Trophoblast cell (in vitro differentiated cells and primary cell): ENCODE results near the gene JARID2.

Experiments used
- DNase-seq, 2 donors: peaks; one replicate each; pipeline ENCODE4 v3.0.0-alpha.2; 2016
- H2AFZ ChIP-seq: 2 replicates; pipeline ENCODE4 v1.6.1; 2013; ENCODE audit warnings: low read length, moderate library complexity, mild to moderate bottlenecking; ENCODE audit not compliant: insufficient read depth, poor library complexity
- H2AK5ac ChIP-seq: 2 replicates; pipeline ENCODE4 v1.6.1; 2013; ENCODE audit warnings: mild to moderate bottlenecking, low read length
- H2BK120ac ChIP-seq: 2 replicates; pipeline ENCODE4 v1.6.1; 2013; ENCODE audit warnings: low read length, mild to moderate bottlenecking, moderate library complexity; ENCODE audit not compliant: insufficient read depth, poor library complexity
- H2BK12ac ChIP-seq: 2 replicates; pipeline ENCODE4 v1.6.1; 2013; ENCODE audit warnings: mild to moderate bottlenecking, low read length, moderate library complexity
- H2BK5ac ChIP-seq: 2 replicates; pipeline ENCODE4 v1.6.1; 2013; ENCODE audit warnings: low read length, low read depth, moderate library complexity, mild to moderate bottlenecking; ENCODE audit not compliant: poor library complexity
- H3K14ac ChIP-seq: 2 replicates; pipeline ENCODE4 v1.6.1; 2013; ENCODE audit warnings: mild to moderate bottlenecking, low read length
- H3K18ac ChIP-seq: 2 replicates; pipeline ENCODE4 v1.6.1; 2013; ENCODE audit warnings: mild to moderate bottlenecking, low read length
- H3K23ac ChIP-seq: 2 replicates; pipeline ENCODE4 v1.6.1; 2013; ENCODE audit warnings: low read length
- H3K27ac ChIP-seq: 2 replicates; pipeline ENCODE4 v1.5.1; 2013; ENCODE audit warnings: low read depth, mild to moderate bottlenecking, inconsistent platforms, low read length, moderate library complexity
- H3K27me3 ChIP-seq: 2 replicates; pipeline ENCODE4 v1.6.1; 2013; ENCODE audit warnings: inconsistent platforms, mild to moderate bottlenecking, low read length, moderate library complexity; ENCODE audit not compliant: insufficient read depth
- H3K36me3 ChIP-seq, 2 experiments: 1 replicate in 1 of 2; 2 replicates in 1 of 2; pipeline ENCODE4 v1.6.1; 2013; ENCODE audit warnings: low read length in 2 of 2, mild to moderate bottlenecking in 2 of 2, moderate library complexity in 1 of 2; ENCODE audit not compliant: insufficient read depth in 2 of 2, control insufficient read depth in 1 of 2
- H3K4ac ChIP-seq: 2 replicates; pipeline ENCODE4 v1.6.1; 2013; ENCODE audit warnings: low read depth, mild to moderate bottlenecking, low read length, moderate library complexity
- H3K4me1 ChIP-seq, 2 experiments: 1 replicate in 1 of 2; 2 replicates in 1 of 2; pipeline ENCODE4 v1.6.1; 2013; ENCODE audit warnings: low read length in 2 of 2, mild to moderate bottlenecking in 2 of 2, moderate library complexity in 1 of 2; ENCODE audit not compliant: insufficient read depth in 2 of 2, control insufficient read depth in 1 of 2
- H3K4me2 ChIP-seq: 2 replicates; pipeline ENCODE4 v1.6.1; 2013; ENCODE audit warnings: inconsistent platforms, mild to moderate bottlenecking, low read length, moderate library complexity
- H3K4me3 ChIP-seq: 2 replicates; pipeline ENCODE4 v1.5.1; 2013; ENCODE audit warnings: mild to moderate bottlenecking, low read depth, low read length, inconsistent platforms
- H3K79me1 ChIP-seq: one replicate; pipeline ENCODE4 v1.6.1; 2013; ENCODE audit warnings: low read length
- H3K79me2 ChIP-seq: 2 replicates; pipeline ENCODE4 v1.6.1; 2013; ENCODE audit warnings: low read length, mild to moderate bottlenecking; ENCODE audit not compliant: control insufficient read depth, insufficient read depth, poor library complexity
- H3K9ac ChIP-seq: 2 replicates; pipeline ENCODE4 v1.6.1; 2013; ENCODE audit warnings: mild to moderate bottlenecking, low read length
- H3K9me3 ChIP-seq: 2 replicates; pipeline ENCODE4 v1.6.1; 2013; ENCODE audit warnings: low read depth, mild to moderate bottlenecking, control low read depth, inconsistent platforms, low read length; ENCODE audit not compliant: insufficient read depth
- H4K12ac ChIP-seq: 2 replicates; pipeline ENCODE4 v1.6.1; 2013; ENCODE audit warnings: low read depth, mild to moderate bottlenecking, low read length, moderate library complexity
- H4K8ac ChIP-seq: 2 replicates; pipeline ENCODE4 v1.6.1; 2013; ENCODE audit warnings: low read depth, mild to moderate bottlenecking, low read length, moderate library complexity
- H4K91ac ChIP-seq: one replicate; pipeline ENCODE4 v1.6.1; 2013; ENCODE audit warnings: low read depth, mild to moderate bottlenecking, low read length, moderate library complexity
- WGBS: extraction: QIAGEN DNeasy Blood & Tissue Kit; methylation state at CpG from one replicate; pipeline ENCODE4 v1.1.7; 2013; ENCODE audit warnings: missing lambda C conversion rate; ENCODE audit not compliant: insufficient read length, insufficient coverage; ENCODE audit errors: extremely low coverage; 5-methylcytosine and 5-hydroxymethylcytosine counted together

The JARID2 gene

DNA sequence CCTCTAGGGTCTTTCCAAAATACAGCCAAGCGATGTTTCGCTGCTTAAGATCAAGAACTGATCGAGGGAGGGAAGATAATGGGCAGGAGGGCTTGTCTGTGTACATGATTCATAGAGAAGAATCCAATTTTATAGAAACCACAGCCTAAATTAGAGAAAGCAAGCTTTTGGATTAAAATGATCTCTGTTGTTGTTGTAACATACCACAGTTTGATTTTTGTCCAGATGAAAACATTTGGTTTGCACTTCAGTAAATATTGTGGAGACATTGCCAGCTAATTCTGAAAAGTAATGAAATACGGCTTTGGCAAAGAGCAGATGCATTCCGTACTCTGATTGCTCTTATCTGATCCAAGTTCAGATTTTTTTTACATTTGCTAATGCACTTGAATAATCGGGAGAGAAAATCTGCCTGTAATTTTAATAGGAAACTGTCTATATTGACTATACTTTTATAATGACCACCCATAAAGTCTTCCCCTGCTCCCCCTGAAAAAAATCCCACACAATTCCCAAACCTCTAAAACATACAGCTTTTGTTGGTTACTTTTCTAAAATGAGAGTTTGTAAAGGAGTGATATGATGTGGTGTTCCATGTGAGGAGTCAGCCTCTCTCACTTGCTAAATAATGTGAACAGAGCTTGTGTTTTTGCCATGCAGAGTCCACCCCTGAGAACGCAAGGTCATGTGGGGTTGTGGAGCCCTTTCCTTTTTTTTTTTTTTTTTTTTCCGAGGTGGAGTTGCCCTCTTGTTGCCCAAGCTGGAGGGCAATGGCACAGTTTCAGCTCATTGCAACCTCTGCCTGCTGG, 217.1 kb downstream of the JARID2 start:
- Histone ChIP-seq H3K27me3 (no peaks in the 10 kb centered on the region), H4K8ac (no peak overlapping the region), H3K79me1 (peaks cover 2% of the 10 kb centered on the region), H3K18ac (no peak overlapping the region), H3K4me2 (no peak overlapping the region), H3K4ac (no peak overlapping the region), H3K27ac (no peak overlapping the region), H3K23ac (no peak overlapping the region), H4K91ac (no peak overlapping the region), H3K79me2 (no peaks in the 10 kb centered on the region), H3K9me3 (no peaks in the 10 kb centered on the region), H2BK5ac (no peak overlapping the region), H3K14ac (no peak overlapping the region), H3K9ac (no peak overlapping the region), H2AFZ (no peak overlapping the region), H2AK5ac (no peak overlapping the region), H2BK12ac (no peak overlapping the region), H2BK120ac (no peak overlapping the region), H3K4me3 (no peak overlapping the region), H3K36me3 (no peaks in the 10 kb centered on the region), H3K4me1 (peaks cover 2 to 7% of the 10 kb centered on the region in 2 experiments), H4K12ac (no peak overlapping the region)
- DNase-seq = peak in 1 of 2 donors; percentile 38
- no CpG with 5 or more reads among the region's 8 CpGs for WGBS

DNA sequence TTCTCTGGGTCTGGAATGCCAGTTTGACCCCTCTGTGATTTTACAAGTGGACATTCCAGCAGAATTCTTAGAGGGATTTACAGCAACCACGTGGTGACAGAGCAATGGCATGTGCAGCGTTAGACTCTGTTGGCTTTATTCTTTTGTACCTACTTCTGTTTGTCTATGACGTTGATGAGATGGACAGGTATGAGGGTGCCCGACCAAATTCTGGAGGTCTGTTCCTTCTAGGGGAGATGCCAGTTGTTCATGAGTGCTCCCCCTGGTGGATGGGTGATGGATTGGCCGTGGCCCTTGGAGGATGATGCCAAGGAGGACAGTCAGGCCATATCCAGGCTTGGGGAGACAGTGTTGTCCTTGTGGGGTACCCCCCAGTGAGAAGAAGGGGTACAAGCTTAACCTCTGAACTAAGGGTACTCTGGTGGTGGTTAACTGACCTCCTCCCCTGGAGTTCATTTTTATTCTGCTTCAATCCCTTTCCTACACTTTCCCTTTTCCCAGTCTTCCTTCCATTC, 218.4 kb downstream of the JARID2 start:
- Histone ChIP-seq H3K4me1 (peaks cover 2 to 7% of the 10 kb centered on the region in 2 experiments), H3K27ac (no peak overlapping the region), H3K9ac (no peak overlapping the region), H2AK5ac (no peak overlapping the region), H4K12ac (no peak overlapping the region), H3K79me1 (peaks cover 2% of the 10 kb centered on the region), H3K4me2 (no peak overlapping the region), H2BK12ac (no peak overlapping the region), H3K18ac (no peak overlapping the region), H2BK5ac (no peak overlapping the region), H2BK120ac (no peak overlapping the region), H3K9me3 (no peaks in the 10 kb centered on the region), H4K8ac (no peak overlapping the region), H3K27me3 (no peaks in the 10 kb centered on the region), H3K4me3 (no peak overlapping the region), H3K23ac (no peak overlapping the region), H3K79me2 (no peaks in the 10 kb centered on the region), H2AFZ (no peak overlapping the region), H3K4ac (no peak overlapping the region), H4K91ac (no peak overlapping the region), H3K36me3 (peaks cover 0 to 3% of the 10 kb centered on the region in 2 experiments), H3K14ac (no peak overlapping the region)
- peak in 1 of 2 donors; percentile 49 for DNase-seq
- no CpG with 5 or more reads among the region's 5 CpGs for WGBS

DNA sequence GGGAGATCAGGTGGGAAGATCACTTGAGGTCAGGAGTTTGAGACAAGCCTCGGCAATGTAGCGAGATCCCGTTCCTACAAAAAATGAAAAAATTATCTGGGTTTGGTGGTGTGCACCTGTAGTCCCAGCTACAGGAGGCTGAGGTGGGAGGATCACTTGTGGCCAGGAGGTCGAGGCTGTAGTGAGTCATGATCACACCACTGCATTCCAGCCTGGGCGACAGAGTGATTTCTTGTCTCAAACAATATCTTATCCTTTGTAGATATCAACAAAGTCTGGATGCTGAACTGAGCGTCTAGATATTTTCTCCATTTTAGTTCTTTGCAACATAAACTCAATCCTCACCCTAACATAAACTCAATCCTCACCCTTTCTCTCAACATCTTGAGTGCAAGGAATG, 219.3 kb downstream of the JARID2 start:
- H2BK12ac ChIP-seq = no peak overlapping the region
- no peaks in the 10 kb centered on the region for H3K9me3 ChIP-seq
- no peak overlapping the region for H2BK5ac ChIP-seq
- peaks cover 2 to 7% of the 10 kb centered on the region in 2 experiments for H3K4me1 ChIP-seq
- no peak overlapping the region for H3K14ac ChIP-seq
- no peak overlapping the region for H2BK120ac ChIP-seq
- no peak overlapping the region for H2AFZ ChIP-seq
- WGBS = no CpG with 5 or more reads among the region's 6 CpGs
- H3K4me3 ChIP-seq = no peak overlapping the region
- no peak overlapping the region for H4K8ac ChIP-seq
- peaks cover under 1% of the 10 kb centered on the region for H3K79me1 ChIP-seq
- no peak overlapping the region for H3K27ac ChIP-seq
- no peak overlapping the region for H3K4ac ChIP-seq
- H3K9ac ChIP-seq = no peak overlapping the region
- H3K36me3 ChIP-seq = peaks cover 0 to 3% of the 10 kb centered on the region in 2 experiments
- no peak overlapping the region for H2AK5ac ChIP-seq
- H3K18ac ChIP-seq = no peak overlapping the region
- H3K4me2 ChIP-seq = no peak overlapping the region
- H3K27me3 ChIP-seq = no peaks in the 10 kb centered on the region
- H3K79me2 ChIP-seq = no peaks in the 10 kb centered on the region
- H3K23ac ChIP-seq = no peak overlapping the region
- H4K12ac ChIP-seq = no peak overlapping the region
- H4K91ac ChIP-seq = no peak overlapping the region
- DNase-seq = peak; percentile 47 to 51

DNA sequence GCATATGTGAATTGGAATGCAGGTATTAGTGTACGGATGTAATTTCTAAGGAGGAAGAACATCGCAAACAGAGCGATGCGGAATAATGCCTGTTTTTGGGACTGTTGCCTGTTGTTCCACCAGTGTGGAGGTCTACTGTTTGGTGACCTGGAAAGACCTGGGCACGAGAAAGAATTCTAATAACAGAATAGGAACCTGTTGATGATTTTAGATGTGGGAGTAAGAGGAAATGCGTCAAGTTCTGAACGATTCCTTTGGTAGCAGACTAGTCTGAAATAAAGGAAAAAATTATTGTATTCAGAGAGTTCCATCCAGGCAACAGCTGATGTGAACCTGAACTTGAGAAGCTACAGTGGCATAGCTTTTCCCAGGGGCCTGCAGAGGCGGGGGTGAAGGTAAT, 224.9 kb downstream of the JARID2 start:
- Histone ChIP-seq H2BK12ac (no peak overlapping the region), H4K12ac (no peak overlapping the region)
- no CpG with 5 or more reads among the region's 8 CpGs for WGBS

More for the DNA sequence above, 224.9 kb downstream of the JARID2 start:
- H2BK120ac ChIP-seq = no peak overlapping the region
- H2AFZ ChIP-seq = no peak overlapping the region
- no peaks in the 10 kb centered on the region for H3K4me1 ChIP-seq
- H3K36me3 ChIP-seq = peaks cover 3 to 6% of the 10 kb centered on the region in 2 experiments
- no peak overlapping the region for H3K9ac ChIP-seq
- no peak overlapping the region for H3K4ac ChIP-seq
- no peak for DNase-seq
- H4K8ac ChIP-seq = no peak overlapping the region
- no peak overlapping the region for H2BK5ac ChIP-seq
- H3K4me2 ChIP-seq = no peak overlapping the region
- H2AK5ac ChIP-seq = no peak overlapping the region
- no peak overlapping the region for H3K14ac ChIP-seq
- no peak overlapping the region for H3K4me3 ChIP-seq
- no peak overlapping the region for H3K18ac ChIP-seq
- H3K79me1 ChIP-seq = no peaks in the 10 kb centered on the region
- no peak overlapping the region for H3K27ac ChIP-seq
- no peak overlapping the region for H3K23ac ChIP-seq
- no peaks in the 10 kb centered on the region for H3K27me3 ChIP-seq
- no peaks in the 10 kb centered on the region for H3K9me3 ChIP-seq
- no peak overlapping the region for H4K91ac ChIP-seq
- no peaks in the 10 kb centered on the region for H3K79me2 ChIP-seq
